Gastroesophageal sphincter (tissue), 3 donors: ENCODE measurements around the gene PCA3.

Experiments
- POLR2A ChIP-seq, 2 donors: fragments of 450-650 bp; IDR thresholded peaks; one replicate each; pipeline ENCODE4 v1.6.1; 2017; ENCODE audit warnings: antibody characterized with exemption in 2 of 2, mild to moderate bottlenecking in 2 of 2, moderate library complexity in 1 of 2
- TF ChIP-seq, protein P1 (sequence below), 4 experiments: fragments of 200-600 bp in 2 of 4; fragments of 450-650 bp in 2 of 4; sonication (generic) in 1 of 4; IDR thresholded peaks; one replicate each; pipeline ENCODE4 v1.5.1; 2017 to 2019; ENCODE audit warnings: antibody characterized with exemption in 4 of 4, mild to moderate bottlenecking in 2 of 4, moderate library complexity in 2 of 4

GRCh38 chr9:76741524-76741923 lies 22.7 kb upstream of the PCA3 start:
- TF ChIP-seq, protein P1, sequence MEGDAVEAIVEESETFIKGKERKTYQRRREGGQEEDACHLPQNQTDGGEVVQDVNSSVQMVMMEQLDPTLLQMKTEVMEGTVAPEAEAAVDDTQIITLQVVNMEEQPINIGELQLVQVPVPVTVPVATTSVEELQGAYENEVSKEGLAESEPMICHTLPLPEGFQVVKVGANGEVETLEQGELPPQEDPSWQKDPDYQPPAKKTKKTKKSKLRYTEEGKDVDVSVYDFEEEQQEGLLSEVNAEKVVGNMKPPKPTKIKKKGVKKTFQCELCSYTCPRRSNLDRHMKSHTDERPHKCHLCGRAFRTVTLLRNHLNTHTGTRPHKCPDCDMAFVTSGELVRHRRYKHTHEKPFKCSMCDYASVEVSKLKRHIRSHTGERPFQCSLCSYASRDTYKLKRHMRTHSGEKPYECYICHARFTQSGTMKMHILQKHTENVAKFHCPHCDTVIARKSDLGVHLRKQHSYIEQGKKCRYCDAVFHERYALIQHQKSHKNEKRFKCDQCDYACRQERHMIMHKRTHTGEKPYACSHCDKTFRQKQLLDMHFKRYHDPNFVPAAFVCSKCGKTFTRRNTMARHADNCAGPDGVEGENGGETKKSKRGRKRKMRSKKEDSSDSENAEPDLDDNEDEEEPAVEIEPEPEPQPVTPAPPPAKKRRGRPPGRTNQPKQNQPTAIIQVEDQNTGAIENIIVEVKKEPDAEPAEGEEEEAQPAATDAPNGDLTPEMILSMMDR (IDR thresholded peaks at IDR 0.05), result no peak
- no peak for TF ChIP-seq POLR2A (IDR thresholded peaks at IDR 0.05)
